ENCODE data around the gene CCDC30. TPM values are rescaled to one million over a fixed set of nuclear protein-coding genes. Genes with fewer than 3 reads are reported as not detected.
A peak's percentile ranks its signal among the peaks of the same experiment; 100 is the strongest.

CCDC30 gene
- total and polyA plus RNA-seq, 2 experiments from 2014 or later, result 0.65 to 1.6 TPM

GRCh38 chr1:42430286-42431135 lies 32.6 kb upstream of the CCDC30 start:
- DNase-seq, result peak; percentile 58
- no peak for TF ChIP-seq EZH2phosphoT487 (IDR thresholded peaks at IDR 0.05; ENCODE audit: insufficient read depth, low read depth)
- TF ChIP-seq EZH2 (IDR thresholded peaks at IDR 0.05; ENCODE audit: insufficient read depth, poor library complexity, severe bottlenecking), result no peak

GRCh38 chr1:42431514-42431913 lies 31.6 kb upstream of the CCDC30 start:
- Histone ChIP-seq H3K79me2 (ENCODE audit: insufficient read depth) (no peaks in the 10 kb centered on the region), H3K4me3 (no peak overlapping the region), H3K9me2 (ENCODE audit: insufficient read depth) (no peaks in the 10 kb centered on the region), H2AFZ (no peak overlapping the region), H3K27me3 (replicated peaks; ENCODE audit: insufficient read depth) (no peaks in the 10 kb centered on the region), H3K36me3 (ENCODE audit: low read depth) (no peaks in the 10 kb centered on the region), H3K4me2 (ENCODE audit: unreplicated experiment) (no peak overlapping the region), H3F3A (ENCODE audit: insufficient read depth) (peaks cover 19% of the 10 kb centered on the region), H4K20me1 (ENCODE audit: insufficient read depth) (no peaks in the 10 kb centered on the region), H3K9ac (no peak overlapping the region), H3K4me1 (ENCODE audit: insufficient read depth) (peaks cover 22% of the 10 kb centered on the region), H3K27ac (no peak overlapping the region), H3K9me3 (ENCODE audit: low read depth) (no peaks in the 10 kb centered on the region)
- no peak for DNase-seq
- in situ Hi-C loops (cut with MboI), result no loop called here
- WGBS, 2 experiments (ENCODE audit: low coverage in 1 of 2, low lambda C conversion rate in 2 of 2, missing lambda C conversion rate in 2 of 2), result 92 to 94% methylated on average over 3 of the region's 3 CpGs
- TF ChIP-seq EZH2phosphoT487 (IDR thresholded peaks at IDR 0.05; ENCODE audit: insufficient read depth, low read depth) (no peak), EZH2 (IDR thresholded peaks at IDR 0.05; ENCODE audit: insufficient read depth, poor library complexity, severe bottlenecking) (no peak)

More at GRCh38 chr1:42430286-42431135, 32.6 kb upstream of the CCDC30 start:
- Histone ChIP-seq H3K27ac (peak overlapping the region; percentile 35), H3K9me3 (ENCODE audit: low read depth) (no peaks in the 10 kb centered on the region), H3K27me3 (replicated peaks; ENCODE audit: insufficient read depth) (no peaks in the 10 kb centered on the region), H3F3A (ENCODE audit: insufficient read depth) (peaks cover 19% of the 10 kb centered on the region), H3K4me2 (ENCODE audit: unreplicated experiment) (peak overlapping the region; percentile 19), H4K20me1 (ENCODE audit: insufficient read depth) (no peaks in the 10 kb centered on the region), H2AFZ (no peak overlapping the region), H3K9me2 (ENCODE audit: insufficient read depth) (no peaks in the 10 kb centered on the region), H3K4me3 (no peak overlapping the region), H3K9ac (no peak overlapping the region), H3K4me1 (ENCODE audit: insufficient read depth) (peaks cover 22% of the 10 kb centered on the region), H3K79me2 (ENCODE audit: insufficient read depth) (no peaks in the 10 kb centered on the region), H3K36me3 (ENCODE audit: low read depth) (no peaks in the 10 kb centered on the region)
- in situ Hi-C loops (cut with MboI), result no loop called here
- WGBS, 2 experiments (ENCODE audit: low coverage in 1 of 2, low lambda C conversion rate in 2 of 2, missing lambda C conversion rate in 2 of 2), result 41 to 42% methylated on average over 3 of the region's 3 CpGs

- Histone ChIP-seq H3K4me3 (no peak overlapping the region), H2AFZ (no peak overlapping the region), H3K27ac (no peak overlapping the region), H3K9me2 (ENCODE audit: insufficient read depth) (no peaks in the 10 kb centered on the region), H3K4me2 (ENCODE audit: unreplicated experiment) (no peak overlapping the region), H3K27me3 (replicated peaks; ENCODE audit: insufficient read depth) (no peaks in the 10 kb centered on the region), H3K9ac (no peak overlapping the region), H3K79me2 (ENCODE audit: insufficient read depth) (no peaks in the 10 kb centered on the region), H4K20me1 (ENCODE audit: insufficient read depth) (no peaks in the 10 kb centered on the region), H3K4me1 (ENCODE audit: insufficient read depth) (peaks cover 22% of the 10 kb centered on the region), H3K9me3 (ENCODE audit: low read depth) (no peaks in the 10 kb centered on the region), H3F3A (ENCODE audit: insufficient read depth) (peaks cover 19% of the 10 kb centered on the region), H3K36me3 (ENCODE audit: low read depth) (no peaks in the 10 kb centered on the region)
- in situ Hi-C loops (cut with MboI), result no loop called here
- WGBS, 2 experiments (ENCODE audit: low coverage in 1 of 2, low lambda C conversion rate in 2 of 2, missing lambda C conversion rate in 2 of 2), result 81 to 88% methylated on average over 4 of the region's 4 CpGs
- no peak for DNase-seq
- no peak for TF ChIP-seq EZH2phosphoT487 (IDR thresholded peaks at IDR 0.05; ENCODE audit: insufficient read depth, low read depth)
- no peak for TF ChIP-seq EZH2 (IDR thresholded peaks at IDR 0.05; ENCODE audit: insufficient read depth, poor library complexity, severe bottlenecking)
These were observed 30.4 kb upstream of the CCDC30 start for GRCh38 chr1:42432714-42433113.

GRCh38 chr1:42433369-42433768 lies 29.7 kb upstream of the CCDC30 start:
- H3K4me2 ChIP-seq (ENCODE audit: unreplicated experiment), result no peak overlapping the region
- WGBS, 2 experiments (ENCODE audit: low coverage in 1 of 2, low lambda C conversion rate in 2 of 2, missing lambda C conversion rate in 2 of 2), result 88% methylated on average over 6 of the region's 6 CpGs

More at GRCh38 chr1:42433369-42433768, 29.7 kb upstream of the CCDC30 start:
- in situ Hi-C loops (cut with MboI), result no loop called here
- no peak for DNase-seq
- H3F3A ChIP-seq (ENCODE audit: insufficient read depth), result peaks cover 19% of the 10 kb centered on the region
- H3K36me3 ChIP-seq (ENCODE audit: low read depth), result no peaks in the 10 kb centered on the region
- H3K9me3 ChIP-seq (ENCODE audit: low read depth), result no peaks in the 10 kb centered on the region
- no peak overlapping the region for H3K4me3 ChIP-seq
- H2AFZ ChIP-seq, result no peak overlapping the region
- H3K4me1 ChIP-seq (ENCODE audit: insufficient read depth), result peaks cover 22% of the 10 kb centered on the region
- no peaks in the 10 kb centered on the region for H3K9me2 ChIP-seq (ENCODE audit: insufficient read depth)
- no peaks in the 10 kb centered on the region for H4K20me1 ChIP-seq (ENCODE audit: insufficient read depth)
- no peak overlapping the region for H3K9ac ChIP-seq
- TF ChIP-seq EZH2phosphoT487 (IDR thresholded peaks at IDR 0.05; ENCODE audit: insufficient read depth, low read depth) (no peak), EZH2 (IDR thresholded peaks at IDR 0.05; ENCODE audit: insufficient read depth, poor library complexity, severe bottlenecking) (no peak)
- H3K27ac ChIP-seq, result no peak overlapping the region
- no peaks in the 10 kb centered on the region for H3K79me2 ChIP-seq (ENCODE audit: insufficient read depth)
- no peaks in the 10 kb centered on the region for H3K27me3 ChIP-seq (replicated peaks; ENCODE audit: insufficient read depth)
